Osteoblast (primary cell): ENCODE results near the gene ACBD5. TPM values are rescaled to one million over a fixed set of nuclear protein-coding genes. Genes with fewer than 3 reads are reported as not detected.
A peak's percentile ranks its signal among the peaks of the same experiment; 100 is the strongest.

Experiments
- DNase-seq: peaks from one replicate; pipeline ENCODE4 v3.0.0; 2011; ENCODE audit warnings: low spot score, mixed read lengths; ENCODE audit not compliant: insufficient read length; ENCODE audit errors: missing footprints
- H2AFZ ChIP-seq: 2 replicates; pipeline ENCODE4 v1.6.0; 2011; ENCODE audit warnings: mild to moderate bottlenecking, low read length
- H3K27ac ChIP-seq: 2 replicates; pipeline ENCODE4 v1.5.1; 2011; ENCODE audit warnings: mild to moderate bottlenecking, low read depth, low read length, moderate library complexity
- H3K27me3 ChIP-seq: 2 replicates; pipeline ENCODE4 v1.6.0; 2012; ENCODE audit warnings: mild to moderate bottlenecking, control low read depth, inconsistent platforms, low read length, moderate library complexity; ENCODE audit not compliant: insufficient read depth
- H3K36me3 ChIP-seq: 2 replicates; pipeline ENCODE4 v1.5.1; 2011; ENCODE audit warnings: mild to moderate bottlenecking, low read length, control low read depth, moderate library complexity; ENCODE audit not compliant: insufficient read depth
- H3K4me1 ChIP-seq: 2 replicates; pipeline ENCODE4 v1.5.1; 2011; ENCODE audit warnings: mild to moderate bottlenecking, low read length, control low read depth, moderate library complexity; ENCODE audit not compliant: insufficient read depth
- H3K4me2 ChIP-seq: 2 replicates; pipeline ENCODE4 v1.6.0; 2011; ENCODE audit warnings: mild to moderate bottlenecking, low read length; ENCODE audit not compliant: insufficient read depth
- H3K4me3 ChIP-seq: fragments of 200-600 bp; sonication (generic); 3 replicates; pipeline ENCODE4 v1.5.1; 2012; ENCODE audit warnings: mild to moderate bottlenecking, low read length, inconsistent platforms; ENCODE audit not compliant: insufficient read depth
- H3K79me2 ChIP-seq: 2 replicates; pipeline ENCODE4 v1.6.0; 2012; ENCODE audit warnings: mild to moderate bottlenecking, low read length, control low read depth, inconsistent platforms; ENCODE audit not compliant: insufficient read depth
- H3K9me3 ChIP-seq: 2 replicates; pipeline ENCODE4 v1.5.1; 2011; ENCODE audit warnings: low read depth, low read length, control low read depth
- H4K20me1 ChIP-seq: 2 replicates; pipeline ENCODE4 v1.6.0; 2012; ENCODE audit warnings: mild to moderate bottlenecking, low read length, control low read depth; ENCODE audit not compliant: insufficient read depth
- total RNA-seq: library from RNA; depleted of rRNA; stranded (reverse); fragments of >200 nt; gene quantifications from 2 replicates; pipeline ENCODE4 v1.2.3, GENCODE V29; 2012
- TF ChIP-seq, protein P1 (sequence below): IDR thresholded peaks from 2 replicates; pipeline ENCODE4 v1.5.1; 2011; ENCODE audit warnings: mild to moderate bottlenecking, low read depth, low read length, moderate library complexity; ENCODE audit errors: extremely low read depth

Gene ACBD5
- total RNA-seq, 1 donor: 23.2 TPM

- DNase-seq: no peak
- peaks cover 24% of the 10 kb centered on the region for H3K36me3 ChIP-seq
Measured at GRCh38 chr10:27223964-27224363, 16.6 kb downstream of the ACBD5 start.

GRCh38 chr10:27207350-27207749 lies 33.2 kb downstream of the ACBD5 start:
- TF ChIP-seq, protein P1, sequence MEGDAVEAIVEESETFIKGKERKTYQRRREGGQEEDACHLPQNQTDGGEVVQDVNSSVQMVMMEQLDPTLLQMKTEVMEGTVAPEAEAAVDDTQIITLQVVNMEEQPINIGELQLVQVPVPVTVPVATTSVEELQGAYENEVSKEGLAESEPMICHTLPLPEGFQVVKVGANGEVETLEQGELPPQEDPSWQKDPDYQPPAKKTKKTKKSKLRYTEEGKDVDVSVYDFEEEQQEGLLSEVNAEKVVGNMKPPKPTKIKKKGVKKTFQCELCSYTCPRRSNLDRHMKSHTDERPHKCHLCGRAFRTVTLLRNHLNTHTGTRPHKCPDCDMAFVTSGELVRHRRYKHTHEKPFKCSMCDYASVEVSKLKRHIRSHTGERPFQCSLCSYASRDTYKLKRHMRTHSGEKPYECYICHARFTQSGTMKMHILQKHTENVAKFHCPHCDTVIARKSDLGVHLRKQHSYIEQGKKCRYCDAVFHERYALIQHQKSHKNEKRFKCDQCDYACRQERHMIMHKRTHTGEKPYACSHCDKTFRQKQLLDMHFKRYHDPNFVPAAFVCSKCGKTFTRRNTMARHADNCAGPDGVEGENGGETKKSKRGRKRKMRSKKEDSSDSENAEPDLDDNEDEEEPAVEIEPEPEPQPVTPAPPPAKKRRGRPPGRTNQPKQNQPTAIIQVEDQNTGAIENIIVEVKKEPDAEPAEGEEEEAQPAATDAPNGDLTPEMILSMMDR: no peak
- Histone ChIP-seq H3K36me3 (peaks cover 38% of the 10 kb centered on the region), H4K20me1 (no peaks in the 10 kb centered on the region), H3K4me3 (no peak overlapping the region), H3K4me1 (no peaks in the 10 kb centered on the region), H2AFZ (no peak overlapping the region), H3K4me2 (no peak overlapping the region), H3K27ac (no peak overlapping the region), H3K79me2 (no peaks in the 10 kb centered on the region), H3K27me3 (no peaks in the 10 kb centered on the region), H3K9me3 (no peaks in the 10 kb centered on the region)
- DNase-seq: no peak

More at GRCh38 chr10:27223964-27224363, 16.6 kb downstream of the ACBD5 start:
- TF ChIP-seq, protein P1: peak; percentile 70
- H3K27me3 ChIP-seq: no peaks in the 10 kb centered on the region
- no peaks in the 10 kb centered on the region for H3K9me3 ChIP-seq
- H3K79me2 ChIP-seq: no peaks in the 10 kb centered on the region
- no peak overlapping the region for H3K4me3 ChIP-seq
- no peak overlapping the region for H3K27ac ChIP-seq
- H3K4me1 ChIP-seq: no peaks in the 10 kb centered on the region
- H3K4me2 ChIP-seq: no peak overlapping the region
- H4K20me1 ChIP-seq: no peaks in the 10 kb centered on the region
- no peak overlapping the region for H2AFZ ChIP-seq

DNA sequence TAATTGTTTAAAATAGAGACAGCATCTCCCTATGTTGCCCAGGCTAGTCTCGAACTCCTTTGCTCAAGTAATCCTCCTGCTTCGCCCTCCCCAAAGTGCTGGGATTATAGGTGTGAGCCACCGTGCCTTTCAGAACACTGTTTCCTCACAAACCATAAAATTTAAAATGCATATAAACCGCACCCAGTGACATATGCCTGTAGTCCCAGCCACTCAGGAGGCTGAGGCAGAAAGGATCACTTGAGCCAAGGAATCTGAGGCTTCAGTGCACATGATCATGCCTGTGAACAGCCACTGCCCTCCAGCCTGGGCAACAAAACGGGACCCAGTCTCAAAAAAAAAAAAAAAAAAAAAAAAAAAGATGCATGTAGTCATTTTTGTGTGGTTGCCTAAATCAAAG lies 36.8 kb downstream of the ACBD5 start:
- H3K4me3 ChIP-seq: no peak overlapping the region
- DNase-seq: no peak

GRCh38 chr10:27197980-27198620 lies 42.5 kb downstream of the ACBD5 start:
- no peaks in the 10 kb centered on the region for H3K79me2 ChIP-seq
- no peaks in the 10 kb centered on the region for H3K4me1 ChIP-seq
- H3K4me3 ChIP-seq: no peak overlapping the region
- H3K4me2 ChIP-seq: no peak overlapping the region
- H3K36me3 ChIP-seq: peaks cover 8% of the 10 kb centered on the region
- DNase-seq: no peak
- TF ChIP-seq, protein P1: no peak
- H3K27me3 ChIP-seq: no peaks in the 10 kb centered on the region
- H3K27ac ChIP-seq: no peak overlapping the region
- no peaks in the 10 kb centered on the region for H4K20me1 ChIP-seq
- H2AFZ ChIP-seq: no peak overlapping the region
- no peaks in the 10 kb centered on the region for H3K9me3 ChIP-seq

More for the DNA sequence above, 36.8 kb downstream of the ACBD5 start:
- Histone ChIP-seq H3K27me3 (no peaks in the 10 kb centered on the region), H3K4me1 (no peaks in the 10 kb centered on the region), H3K79me2 (no peaks in the 10 kb centered on the region), H2AFZ (no peak overlapping the region), H4K20me1 (no peaks in the 10 kb centered on the region), H3K9me3 (no peaks in the 10 kb centered on the region), H3K4me2 (no peak overlapping the region), H3K36me3 (peaks cover 33% of the 10 kb centered on the region), H3K27ac (no peak overlapping the region)
- TF ChIP-seq, protein P1: no peak
